RWPE2 (cell line): ENCODE results near the gene DUSP15.

ENCODE experiments used
- ATAC-seq: fragments of 200-7000 bp; cut with Tn5 transposase; 3 replicates; pipeline ENCODE4 v1.9.1; 2021; ENCODE audit warnings: low read depth
- DNase-seq: peaks from one replicate; pipeline ENCODE4 v3.0.0-alpha.2; 2020; ENCODE audit warnings: low spot score
- H3K27ac ChIP-seq: fragments of 450-650 bp; 2 replicates; pipeline ENCODE4 v1.5.1; 2017; ENCODE audit warnings: mild to moderate bottlenecking; ENCODE audit not compliant: poor library complexity, severe bottlenecking
- H3K27me3 ChIP-seq: fragments of 250-450 bp; sonication (Bioruptor Pico); 2 replicates; pipeline ENCODE4 v1.5.1; 2021; ENCODE audit warnings: mild to moderate bottlenecking, moderate library complexity; ENCODE audit not compliant: insufficient read depth, poor library complexity, severe bottlenecking
- H3K36me3 ChIP-seq: fragments of 250-450 bp; sonication (Bioruptor Pico); 2 replicates; pipeline ENCODE4 v1.5.1; 2020; ENCODE audit warnings: low read depth, mild to moderate bottlenecking, moderate library complexity
- H3K4me1 ChIP-seq: fragments of 250-450 bp; sonication (Bioruptor Pico); 2 replicates; pipeline ENCODE4 v1.5.1; 2021; ENCODE audit warnings: mild to moderate bottlenecking, moderate library complexity; ENCODE audit not compliant: insufficient read depth, poor library complexity, severe bottlenecking
- H3K4me3 ChIP-seq: fragments of 250-450 bp; sonication (Bioruptor Pico); 2 replicates; pipeline ENCODE4 v1.5.1; 2021; ENCODE audit warnings: mild to moderate bottlenecking, moderate library complexity; ENCODE audit not compliant: severe bottlenecking
- H3K9me3 ChIP-seq: fragments of 250-450 bp; sonication (Bioruptor Pico); 2 replicates; pipeline ENCODE4 v1.5.1; 2021; ENCODE audit warnings: mild to moderate bottlenecking, moderate library complexity; ENCODE audit not compliant: severe bottlenecking
- TF ChIP-seq, protein P1 (sequence below): fragments of 450-650 bp; IDR thresholded peaks from one replicate; pipeline ENCODE4 v1.5.1; 2017; ENCODE audit warnings: mild to moderate bottlenecking, moderate library complexity; ENCODE audit not compliant: poor library complexity, severe bottlenecking

DUSP15 gene

GRCh38 chr20:31859998-31860380 lies 10.3 kb downstream of the DUSP15 start:
- Histone ChIP-seq H3K4me3 (no peak overlapping the region), H3K4me1 (no peaks in the 10 kb centered on the region), H3K27me3 (peaks cover 52% of the 10 kb centered on the region), H3K9me3 (no peaks in the 10 kb centered on the region), H3K36me3 (no peaks in the 10 kb centered on the region), H3K27ac (no peak overlapping the region)
- TF ChIP-seq, protein P1, sequence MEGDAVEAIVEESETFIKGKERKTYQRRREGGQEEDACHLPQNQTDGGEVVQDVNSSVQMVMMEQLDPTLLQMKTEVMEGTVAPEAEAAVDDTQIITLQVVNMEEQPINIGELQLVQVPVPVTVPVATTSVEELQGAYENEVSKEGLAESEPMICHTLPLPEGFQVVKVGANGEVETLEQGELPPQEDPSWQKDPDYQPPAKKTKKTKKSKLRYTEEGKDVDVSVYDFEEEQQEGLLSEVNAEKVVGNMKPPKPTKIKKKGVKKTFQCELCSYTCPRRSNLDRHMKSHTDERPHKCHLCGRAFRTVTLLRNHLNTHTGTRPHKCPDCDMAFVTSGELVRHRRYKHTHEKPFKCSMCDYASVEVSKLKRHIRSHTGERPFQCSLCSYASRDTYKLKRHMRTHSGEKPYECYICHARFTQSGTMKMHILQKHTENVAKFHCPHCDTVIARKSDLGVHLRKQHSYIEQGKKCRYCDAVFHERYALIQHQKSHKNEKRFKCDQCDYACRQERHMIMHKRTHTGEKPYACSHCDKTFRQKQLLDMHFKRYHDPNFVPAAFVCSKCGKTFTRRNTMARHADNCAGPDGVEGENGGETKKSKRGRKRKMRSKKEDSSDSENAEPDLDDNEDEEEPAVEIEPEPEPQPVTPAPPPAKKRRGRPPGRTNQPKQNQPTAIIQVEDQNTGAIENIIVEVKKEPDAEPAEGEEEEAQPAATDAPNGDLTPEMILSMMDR: no peak
- ATAC-seq (no peak), DNase-seq (peak; percentile 52)

- no peak overlapping the region for H3K4me3 ChIP-seq
- H3K9me3 ChIP-seq: no peaks in the 10 kb centered on the region
- TF ChIP-seq, protein P1: no peak
- H3K36me3 ChIP-seq: no peaks in the 10 kb centered on the region
- no peak overlapping the region for H3K27ac ChIP-seq
- no peaks in the 10 kb centered on the region for H3K4me1 ChIP-seq
- H3K27me3 ChIP-seq: peaks cover 52% of the 10 kb centered on the region
- DNase-seq (peak; percentile 70), ATAC-seq (no peak)
These were observed 10.9 kb downstream of the DUSP15 start for GRCh38 chr20:31859266-31859997.

DNA sequence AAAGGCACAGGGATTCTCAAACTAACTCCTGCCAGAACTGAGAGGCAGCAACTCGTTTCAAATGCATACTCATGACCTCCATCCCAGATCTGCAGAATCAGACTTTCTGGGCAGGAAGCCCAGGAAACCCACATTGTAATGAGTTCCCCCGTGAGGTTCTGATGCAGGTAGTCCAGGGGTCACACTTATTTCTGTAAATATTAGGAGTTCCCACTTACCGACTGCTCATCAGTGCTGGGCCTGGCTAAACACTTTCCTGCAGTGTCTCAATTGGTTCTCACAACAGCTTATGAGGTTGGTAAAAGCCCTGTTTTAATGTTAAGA lies 11.6 kb downstream of the DUSP15 start:
- peaks cover 52% of the 10 kb centered on the region for H3K27me3 ChIP-seq

GRCh38 chr20:31857861-31858759 lies 12.2 kb downstream of the DUSP15 start:
- peak; percentile 75 for DNase-seq
- no peak for ATAC-seq
- Histone ChIP-seq H3K27ac (no peak overlapping the region), H3K36me3 (no peaks in the 10 kb centered on the region), H3K27me3 (peaks cover 52% of the 10 kb centered on the region), H3K9me3 (no peaks in the 10 kb centered on the region), H3K4me1 (no peaks in the 10 kb centered on the region), H3K4me3 (no peak overlapping the region)
- TF ChIP-seq, protein P1: no peak

More for the DNA sequence above, 11.6 kb downstream of the DUSP15 start:
- Histone ChIP-seq H3K4me1 (no peaks in the 10 kb centered on the region), H3K27ac (no peak overlapping the region), H3K9me3 (no peaks in the 10 kb centered on the region), H3K36me3 (no peaks in the 10 kb centered on the region), H3K4me3 (no peak overlapping the region)
- TF ChIP-seq, protein P1: no peak
- DNase-seq (no peak), ATAC-seq (no peak)
